Stimulated activated CD4-positive, alpha-beta T cell treated with anti-CD3 and anti-CD28 coated beads, Interleukin-2, amount 100 ng/mL, for 48 hours (primary cell): ENCODE data around the gene CRYAB.
"Not testable (repeated sequence)": the region's sequence is repeated elsewhere in the genome, so short reads cannot be mapped to it uniquely, and the experiment has no call there.

Experiments
- DNase-seq, 2 donors: peaks; one replicate each; pipeline ENCODE4 v3.0.0-alpha.2; 2020

The CRYAB gene

GRCh38 chr11:111933176-111933575 is 21.6 kb upstream of the CRYAB start:
- not testable (repeated sequence) for DNase-seq

GRCh38 chr11:111932611-111932950 is 21.0 kb upstream of the CRYAB start:
- DNase-seq: no peak

GRCh38 chr11:111930472-111930871 is 18.9 kb upstream of the CRYAB start:
- no peak for DNase-seq

- peak; percentile 93 to 94 for DNase-seq
Measured at GRCh38 chr11:111926505-111927391, 15.2 kb upstream of the CRYAB start.

- DNase-seq: no peak
Measured at GRCh38 chr11:111925953-111926352, 14.4 kb upstream of the CRYAB start.

- DNase-seq: no peak
Measured at GRCh38 chr11:111923951-111924350, 12.4 kb upstream of the CRYAB start.

- DNase-seq: no peak
Measured at GRCh38 chr11:111923351-111923788, 11.8 kb upstream of the CRYAB start.

GRCh38 chr11:111922803-111923202 is 11.2 kb upstream of the CRYAB start:
- DNase-seq: no peak

GRCh38 chr11:111921541-111922230 is 10.1 kb upstream of the CRYAB start:
- no peak for DNase-seq

- DNase-seq: no peak
Measured at GRCh38 chr11:111920908-111921307, 9.3 kb upstream of the CRYAB start.

GRCh38 chr11:111918390-111919256 is 7.1 kb upstream of the CRYAB start, which contains the start of gene C11orf52:
TSS of gene C11orf52 (plus strand) at chr11:111918913. CDS start at chr11:111918973, 60 bp downstream.
- DNase-seq: no peak

- no peak for DNase-seq
Measured at GRCh38 chr11:111917788-111918187, 6.2 kb upstream of the CRYAB start.

- DNase-seq: no peak
Measured at GRCh38 chr11:111917312-111917711, 5.7 kb upstream of the CRYAB start.

GRCh38 chr11:111916768-111917167 is 5.2 kb upstream of the CRYAB start:
- no peak for DNase-seq

- no peak for DNase-seq
Measured at GRCh38 chr11:111913997-111914396, 2.4 kb upstream of the CRYAB start.

- DNase-seq: no peak
Measured at GRCh38 chr11:111913031-111913861, 1.7 kb upstream of the CRYAB start.

- no peak for DNase-seq
Measured at GRCh38 chr11:111912535-111912934, 965 bp upstream of the CRYAB start, which contains the start of gene HSPB2. TSS of gene HSPB2 (plus strand) at chr11:111912734. CDS start at chr11:111912830, 96 bp downstream.

GRCh38 chr11:111910676-111911562 is 651 bp downstream of the CRYAB start:
- no peak for DNase-seq

- DNase-seq: no peak
Measured at GRCh38 chr11:111909378-111909777, 2.2 kb downstream of the CRYAB start.

- DNase-seq: no peak
Measured at GRCh38 chr11:111908639-111909305, 2.8 kb downstream of the CRYAB start.
